Neural cell (in vitro differentiated cells): Measurements from ENCODE around the gene SGF29.

ENCODE experiments used
- CTCF ChIP-seq: fragments of 450-650 bp; IDR thresholded peaks from 2 replicates; pipeline ENCODE4 v1.5.1; 2014; ENCODE audit warnings: antibody characterized with exemption, mild to moderate bottlenecking, moderate library complexity; ENCODE audit not compliant: poor library complexity, severe bottlenecking
- EP300 ChIP-seq: fragments of 450-650 bp; conservative IDR thresholded peaks from 2 replicates; pipeline ENCODE4 v1.6.1; 2014; ENCODE audit warnings: antibody characterized with exemption, mild to moderate bottlenecking, moderate library complexity; ENCODE audit not compliant: poor library complexity, severe bottlenecking
- EZH2 ChIP-seq: fragments of 200-600, 300-800 bp; shearing (Covaris generic), sonication (generic); IDR thresholded peaks from 2 replicates; pipeline ENCODE4 v1.6.1; 2014; ENCODE audit warnings: antibody characterized with exemption, low read length, borderline replicate concordance, mild to moderate bottlenecking; ENCODE audit not compliant: insufficient read depth, poor library complexity, severe bottlenecking
- MXI1 ChIP-seq: fragments of 450-650 bp; conservative IDR thresholded peaks from 2 replicates; pipeline ENCODE4 v1.6.1; 2014; ENCODE audit warnings: antibody characterized with exemption, mild to moderate bottlenecking; ENCODE audit not compliant: poor library complexity, severe bottlenecking
- POLR2AphosphoS5 ChIP-seq: IDR thresholded peaks from 2 replicates; pipeline ENCODE4 v1.6.1; 2012
- RAD21 ChIP-seq: fragments of 450-650 bp; conservative IDR thresholded peaks from 2 replicates; pipeline ENCODE4 v1.6.1; 2014; ENCODE audit warnings: antibody characterized with exemption, mild to moderate bottlenecking, moderate library complexity
- REST ChIP-seq: IDR thresholded peaks from 2 replicates; pipeline ENCODE4 v1.6.1; 2012; ENCODE audit warnings: borderline replicate concordance

GRCh38 chr16:28544998-28545397 lies 8.7 kb upstream of the SGF29 start:
- TF ChIP-seq CTCF, result no peak
- TF ChIP-seq EP300, result no peak
- no peak for TF ChIP-seq RAD21
- no peak for TF ChIP-seq POLR2AphosphoS5
- TF ChIP-seq EZH2, result no peak
- no peak for TF ChIP-seq REST
- TF ChIP-seq MXI1, result no peak
